GM19023 (cell line): ENCODE measurements around the gene ROS1.

Source experiments
- ATAC-seq: cut with Tn5 transposase; IDR thresholded peaks from one replicate; pipeline ENCODE4 v1.9.1; 2021; ENCODE audit warnings: mild to moderate bottlenecking, moderate library complexity; ENCODE audit not compliant: unreplicated experiment

The ROS1 gene

DNA sequence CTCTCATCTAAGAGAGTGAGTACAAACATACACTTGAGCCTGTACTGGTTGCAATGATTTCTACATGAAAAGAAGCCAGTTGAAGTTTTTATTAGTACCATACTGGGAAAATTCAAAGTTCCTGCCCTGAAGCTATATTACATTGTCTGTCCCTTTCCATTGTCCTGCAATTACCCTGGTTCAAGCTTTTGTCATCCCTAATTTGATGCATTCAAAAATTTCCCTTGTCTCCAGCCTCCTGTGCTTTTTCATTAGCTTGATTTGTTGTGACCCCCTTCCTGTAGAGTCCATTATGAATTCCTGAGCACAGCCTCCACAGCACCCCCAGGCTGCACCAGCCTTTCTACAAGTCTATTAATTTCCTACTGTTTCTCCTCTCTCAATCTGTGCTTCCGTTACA lies 114.0 kb downstream of the ROS1 start:
- ATAC-seq: no peak

GRCh38 chr6:117311310-117311709 lies 114.4 kb downstream of the ROS1 start:
- no peak for ATAC-seq

DNA sequence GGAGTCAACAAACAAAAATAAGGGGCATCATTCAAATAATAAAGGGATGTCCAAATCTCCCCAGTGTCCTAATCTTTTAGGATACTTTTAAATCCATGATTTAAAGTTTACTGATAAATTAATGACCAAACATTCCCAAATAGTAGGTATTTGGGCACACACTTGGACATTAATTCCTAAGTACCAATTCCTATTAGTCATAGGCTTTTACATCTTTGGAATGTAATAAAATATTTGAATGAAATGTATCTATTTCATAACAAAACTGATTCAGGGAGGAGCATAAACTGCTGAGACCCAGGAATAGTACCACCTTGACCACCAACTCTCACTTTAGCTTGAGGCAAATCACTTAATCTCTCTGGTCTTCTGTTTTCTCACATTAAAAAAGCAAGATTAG lies 116.1 kb downstream of the ROS1 start:
- no peak for ATAC-seq

DNA sequence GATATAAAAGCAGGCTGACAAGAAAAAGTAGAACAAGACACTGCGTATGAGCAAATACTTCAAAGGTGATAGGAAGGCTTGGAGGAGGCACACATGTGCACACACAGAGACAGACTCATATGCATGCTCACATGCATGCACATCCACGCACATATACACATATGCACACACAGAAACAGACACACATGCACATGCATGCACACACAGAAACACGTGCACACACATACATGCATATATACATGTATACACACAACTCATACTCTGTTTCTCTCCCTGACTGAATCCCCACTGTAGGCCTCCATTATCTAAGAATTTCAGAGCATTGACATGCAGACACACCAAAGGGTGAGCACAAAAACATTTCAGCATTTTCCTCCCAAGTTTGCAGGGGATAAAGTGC lies 116.7 kb downstream of the ROS1 start:
- no peak for ATAC-seq

- no peak for ATAC-seq
These were observed 118.1 kb downstream of the ROS1 start for GRCh38 chr6:117307655-117308054.

GRCh38 chr6:117306227-117306790 lies 119.4 kb downstream of the ROS1 start:
- ATAC-seq: no peak

- no peak for ATAC-seq
These were observed 121.3 kb downstream of the ROS1 start for GRCh38 chr6:117304446-117304845.

- no peak for ATAC-seq
These were observed 122.4 kb downstream of the ROS1 start for GRCh38 chr6:117303323-117303722.

DNA sequence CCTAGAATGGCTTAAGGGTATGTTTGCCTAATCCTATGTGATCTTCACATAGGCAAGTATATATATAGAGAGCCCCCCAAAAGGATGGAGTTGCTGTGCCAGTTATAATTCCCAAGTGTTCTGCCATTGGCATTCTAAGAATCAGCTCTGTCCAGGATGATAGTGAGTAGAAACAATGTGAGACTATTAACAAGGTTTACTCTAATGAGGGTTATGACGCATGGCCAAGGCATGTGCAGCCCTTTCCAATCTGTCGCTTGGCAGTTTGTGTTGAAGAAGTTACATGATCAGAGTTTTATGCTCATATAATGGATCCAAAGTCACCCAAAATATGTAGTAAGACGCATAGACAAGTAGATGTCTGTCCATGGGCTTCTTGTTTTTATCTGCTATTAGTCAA lies 126.8 kb downstream of the ROS1 start:
- no peak for ATAC-seq

- no peak for ATAC-seq
These were observed 135.4 kb downstream of the ROS1 start for GRCh38 chr6:117290173-117290846.

DNA sequence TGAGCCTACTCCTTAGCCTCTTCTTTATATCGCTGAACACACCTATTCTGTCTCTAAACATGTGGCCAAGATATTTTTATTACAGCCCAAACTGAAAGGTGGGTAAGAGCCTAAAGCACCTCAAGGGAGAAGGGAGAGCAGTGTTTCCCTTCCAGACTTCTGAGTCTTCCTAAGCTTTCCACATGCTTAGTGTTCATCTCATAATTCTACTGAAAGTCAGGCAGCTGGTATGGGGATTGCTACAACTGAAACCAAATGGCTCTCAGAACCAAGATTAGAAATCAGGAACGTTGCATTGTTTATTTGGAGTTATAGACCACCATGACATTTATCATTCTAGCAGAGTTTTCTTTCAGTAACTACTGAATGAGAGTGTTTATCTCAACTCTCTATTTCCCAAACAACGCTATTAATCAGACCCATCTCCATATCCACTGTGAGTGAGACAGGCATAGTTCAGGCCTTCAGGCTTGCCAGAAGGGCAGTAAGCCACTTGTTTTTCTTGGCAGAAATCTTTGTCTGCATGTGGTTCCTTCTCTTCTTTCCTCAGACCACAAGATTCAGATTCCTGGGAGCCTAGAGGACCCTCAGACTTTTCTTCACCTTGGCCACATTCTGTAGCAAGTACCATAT lies 137.5 kb downstream of the ROS1 start:
- no peak for ATAC-seq

GRCh38 chr6:117280922-117281321 lies 144.8 kb downstream of the ROS1 start:
- ATAC-seq: no peak

- ATAC-seq: no peak
These were observed 148.9 kb downstream of the ROS1 start for GRCh38 chr6:117276778-117277316.

DNA sequence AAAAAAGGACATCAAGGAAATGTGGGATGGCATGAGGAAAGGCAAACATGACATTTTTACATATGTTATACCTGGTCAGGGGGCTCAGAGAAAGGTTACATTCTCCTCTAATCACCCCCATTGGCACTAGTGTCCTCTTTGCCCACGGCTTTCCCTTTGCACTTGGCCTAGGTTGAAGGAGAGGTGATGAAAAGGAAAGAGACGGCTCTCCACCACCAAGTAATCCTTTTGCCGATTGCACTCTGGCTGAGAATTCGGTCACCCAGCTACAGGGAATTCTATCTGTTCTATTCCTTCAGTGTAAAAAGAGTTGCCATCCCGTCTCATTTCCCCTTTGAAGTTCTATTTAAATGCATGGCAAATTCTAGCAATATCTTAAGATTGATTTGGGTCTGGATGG lies 150.0 kb downstream of the ROS1 start:
- ATAC-seq: no peak

GRCh38 chr6:117275205-117275604 lies 150.5 kb downstream of the ROS1 start:
- ATAC-seq: no peak

DNA sequence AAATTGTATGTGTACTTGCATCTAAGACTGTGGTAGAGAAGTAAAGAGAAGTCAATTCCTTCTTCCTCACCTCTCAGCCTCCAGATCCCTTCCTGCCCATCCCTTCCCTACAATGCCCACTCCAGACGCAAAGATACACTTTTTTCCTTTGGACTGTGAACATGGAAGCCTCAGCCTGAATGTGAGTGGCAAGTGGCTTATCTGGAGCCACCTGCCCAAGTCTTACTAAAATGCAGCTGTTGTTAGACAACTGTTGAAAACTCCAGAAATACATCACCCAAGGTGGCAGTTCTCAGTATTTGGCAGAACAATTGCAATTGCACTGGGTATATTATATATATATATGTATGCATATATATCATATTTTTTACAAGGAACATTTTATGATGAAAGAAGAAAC lies 152.9 kb downstream of the ROS1 start:
- ATAC-seq: no peak

DNA sequence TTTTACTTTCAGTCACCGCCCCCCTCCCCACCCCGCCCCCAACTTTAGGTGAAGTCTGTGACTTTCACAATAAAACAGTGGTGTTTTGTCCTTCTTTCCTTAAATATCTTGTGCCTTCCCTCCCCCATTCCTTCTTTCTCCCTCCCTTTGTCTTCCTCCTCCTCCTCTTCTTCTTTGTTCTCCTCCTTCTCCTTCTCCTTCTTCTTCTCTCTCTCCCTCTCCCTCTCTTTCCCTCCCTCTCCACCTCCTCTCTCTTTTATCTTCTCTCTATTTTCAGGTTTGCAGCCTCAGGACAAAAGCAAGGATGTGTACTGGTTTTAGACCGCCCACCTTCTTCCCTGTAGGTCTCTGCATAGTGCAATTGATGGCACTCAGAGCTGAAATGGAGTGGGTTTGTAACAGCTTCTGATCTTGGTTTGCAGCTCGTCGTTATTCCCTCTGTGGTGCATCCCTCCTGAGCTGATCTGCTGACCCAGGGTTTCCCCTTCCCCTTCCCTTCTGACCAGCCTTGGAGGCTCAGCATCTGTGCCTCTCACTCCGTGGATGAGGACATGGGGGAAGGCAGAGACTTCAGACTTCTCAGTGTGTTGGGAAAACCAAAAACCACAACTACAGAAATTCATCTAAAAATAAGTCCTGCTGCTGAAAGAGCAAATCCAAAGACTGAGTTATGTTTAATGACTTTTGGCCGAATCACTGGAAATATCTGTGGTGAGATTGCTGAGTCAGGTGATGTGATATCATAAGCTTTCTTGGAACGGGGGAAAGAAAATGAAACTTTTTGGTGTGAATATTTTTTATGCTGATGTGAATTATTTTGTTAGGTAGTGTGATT lies 153.5 kb downstream of the ROS1 start:
- ATAC-seq: no peak

DNA sequence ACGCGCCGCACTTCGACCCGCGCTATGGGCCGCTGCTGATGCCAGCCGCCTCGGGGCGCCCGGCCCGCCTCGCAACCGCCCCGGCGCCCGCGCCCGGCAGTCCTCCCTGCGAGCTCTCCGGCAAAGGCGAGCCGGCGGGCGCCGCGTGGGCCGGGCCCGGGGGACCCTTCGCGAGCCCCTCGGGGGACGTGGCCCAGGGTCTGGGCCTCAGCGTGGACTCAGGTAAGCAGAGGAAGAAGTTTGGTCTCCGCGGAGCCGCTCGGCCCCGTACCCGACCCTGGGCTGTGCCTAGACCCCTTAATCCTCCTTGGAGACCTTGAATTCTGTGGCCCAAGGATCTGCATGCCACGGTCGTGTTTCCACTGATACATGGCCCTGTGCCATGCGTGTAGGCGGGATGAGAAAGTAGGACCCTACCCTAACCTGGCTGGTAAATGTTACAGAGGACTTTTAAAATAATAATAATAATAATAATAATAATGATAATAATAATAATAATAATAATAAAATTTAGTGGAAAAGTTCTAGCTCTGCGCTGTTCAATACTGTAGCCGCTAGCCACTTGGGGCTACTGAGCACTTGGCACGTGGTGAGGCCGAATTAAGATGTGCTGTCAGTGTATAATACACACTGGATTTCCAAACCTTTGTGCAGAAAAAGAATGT lies 154.8 kb downstream of the ROS1 start:
- no peak for ATAC-seq

- no peak for ATAC-seq
These were observed 155.5 kb downstream of the ROS1 start for GRCh38 chr6:117270055-117270842.

DNA sequence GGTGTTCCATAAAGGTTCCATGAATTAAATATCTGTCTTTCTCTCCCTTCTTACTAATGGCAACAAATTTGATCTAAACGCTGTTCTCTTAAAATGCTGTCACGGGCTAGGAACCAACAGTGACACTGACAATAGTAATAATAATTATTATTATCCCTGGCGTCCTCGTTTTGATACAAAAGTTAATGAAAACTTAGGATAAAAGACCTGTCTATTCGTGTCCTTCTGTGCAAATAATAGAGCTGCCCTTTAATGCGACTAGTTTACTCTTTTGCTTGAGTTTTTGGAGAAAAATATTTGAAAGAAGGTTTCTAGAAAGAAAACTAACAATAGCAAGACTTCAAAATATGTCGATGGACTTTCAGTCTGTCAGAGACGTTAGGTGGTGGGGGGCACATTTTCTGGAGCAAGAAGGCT lies 156.1 kb downstream of the ROS1 start:
- ATAC-seq: no peak
